C4-2B (cell line): ENCODE data around the gene SPATA24.

Source experiments
- CTCF ChIP-seq: fragments of 450-650 bp; conservative IDR thresholded peaks from 2 replicates; pipeline ENCODE4 v1.5.1; 2017; ENCODE audit warnings: mild to moderate bottlenecking
- ZFX ChIP-seq: fragments of 450-650 bp; IDR thresholded peaks from 2 replicates; pipeline ENCODE4 v1.6.1; 2017

GRCh38 chr5:139354186-139354585 lies 49.7 kb downstream of the SPATA24 start:
- TF ChIP-seq CTCF, result no peak
- TF ChIP-seq ZFX, result no peak
